Inferior parietal cortex (tissue), 1 donor: ENCODE results near the gene HEPACAM.

Source experiments
- DNase-seq: peaks from one replicate; pipeline ENCODE4 v3.0.0-alpha.2; 2016; ENCODE audit errors: extremely low spot score

Gene HEPACAM

GRCh38 chr11:124884869-124885479, 50.9 kb downstream of the HEPACAM start:
- DNase-seq = no peak

- no peak for DNase-seq
These were observed 51.5 kb downstream of the HEPACAM start for GRCh38 chr11:124884340-124884739.

GRCh38 chr11:124882339-124883071, 53.3 kb downstream of the HEPACAM start:
- DNase-seq = no peak

- no peak for DNase-seq
These were observed 54.9 kb downstream of the HEPACAM start for GRCh38 chr11:124880958-124881357.

- no peak for DNase-seq
These were observed 55.6 kb downstream of the HEPACAM start for GRCh38 chr11:124880290-124880611.

- DNase-seq = no peak
These were observed 56.2 kb downstream of the HEPACAM start for GRCh38 chr11:124879493-124880289.

- no peak for DNase-seq
These were observed 56.9 kb downstream of the HEPACAM start for GRCh38 chr11:124878759-124879492.

- DNase-seq = no peak
These were observed 57.7 kb downstream of the HEPACAM start for GRCh38 chr11:124877910-124878758.

- DNase-seq = no peak
These were observed 58.3 kb downstream of the HEPACAM start for GRCh38 chr11:124877631-124877909.

- no peak for DNase-seq
These were observed 58.8 kb downstream of the HEPACAM start for GRCh38 chr11:124876818-124877630.

- DNase-seq = peak; percentile 79
These were observed 59.7 kb downstream of the HEPACAM start for GRCh38 chr11:124875943-124876817.

GRCh38 chr11:124875401-124875800, 60.4 kb downstream of the HEPACAM start:
- no peak for DNase-seq

GRCh38 chr11:124874571-124875255, 61.1 kb downstream of the HEPACAM start:
- DNase-seq = no peak

GRCh38 chr11:124873951-124874350, 61.9 kb downstream of the HEPACAM start:
- DNase-seq = no peak

GRCh38 chr11:124872741-124873140, 63.1 kb downstream of the HEPACAM start:
- DNase-seq = no peak

- no peak for DNase-seq
These were observed 63.6 kb downstream of the HEPACAM start for GRCh38 chr11:124872280-124872679.

- DNase-seq = no peak
These were observed 65.4 kb downstream of the HEPACAM start for GRCh38 chr11:124870430-124870829.

- no peak for DNase-seq
These were observed 65.9 kb downstream of the HEPACAM start for GRCh38 chr11:124869856-124870387.

- no peak for DNase-seq
These were observed 66.5 kb downstream of the HEPACAM start for GRCh38 chr11:124869331-124869730.
